ENCODE measurements around the gene AAK1. TPM values are rescaled to one million over a fixed set of nuclear protein-coding genes. Genes with fewer than 3 reads are reported as not detected.

Gene AAK1
- total RNA-seq (2022; extraction: Qiagen RNA extraction; ENCODE audit: low read depth): 9.7 to 20.5 TPM (median 13.7 TPM) in 5 replicates

GRCh38 chr2:69643602-69644505 is at the start of gene AAK1:
Gene AAK1 (minus strand): TSS chr2:69643739. CDS start chr2:69643040, 699 bp downstream.

GRCh38 chr2:69436938-69437750 is 206.4 kb downstream of the AAK1 start, which contains the start of gene NFU1:
Gene NFU1 (minus strand): TSS chr2:69437435. CDS start chr2:69437422, 13 bp downstream.

Other genes starting within 250 kb of the AAK1 start
- 42.0 to 85.5 TPM (median 47.8 TPM) in 5 replicates for gene NFU1, start 206.3 kb downstream of the AAK1 start, total RNA-seq (2022; extraction: Qiagen RNA extraction; ENCODE audit: low read depth)
- 333 to 395 TPM (median 361 TPM) in 5 replicates for gene ANXA4, start 98.4 kb upstream of the AAK1 start, total RNA-seq (2022; extraction: Qiagen RNA extraction; ENCODE audit: low read depth)
- 6.1 to 13.0 TPM (median 10.0 TPM) in 5 replicates for gene GMCL1, start 185.9 kb upstream of the AAK1 start, total RNA-seq (2022; extraction: Qiagen RNA extraction; ENCODE audit: low read depth)